HepG2 (cell line): Measurements from ENCODE around the gene DENND2A. TPM values are rescaled to one million over a fixed set of nuclear protein-coding genes. Genes with fewer than 3 reads are reported as not detected.

Source experiments
- CTCF ChIP-seq: sonication (generic); formaldehyde crosslinking; IDR thresholded peaks from 2 replicates; pipeline ENCODE4 v1.5.0; 2020; ENCODE audit warnings: mild to moderate bottlenecking, missing genetic modification reagents, moderate library complexity
- IRF2 ChIP-seq: IDR thresholded peaks from 2 replicates; pipeline ENCODE4 v1.6.1; 2018; ENCODE audit warnings: missing genetic modification reagents, missing compliant biosample characterization
- MEIS2 ChIP-seq: sonication (generic); formaldehyde crosslinking; IDR thresholded peaks from 2 replicates; pipeline ENCODE4 v1.9.0; 2021; ENCODE audit warnings: mild to moderate bottlenecking, missing genetic modification reagents
- MIER3 ChIP-seq: IDR thresholded peaks from 2 replicates; pipeline ENCODE4 v1.6.1; 2016; ENCODE audit warnings: missing compliant biosample characterization, borderline replicate concordance
- MTA3 ChIP-seq: sonication (generic); formaldehyde crosslinking; IDR thresholded peaks from 2 replicates; pipeline ENCODE4 v1.4.0; 2020; ENCODE audit warnings: missing genetic modification reagents
- NFE2L2 ChIP-seq: fragments of 150-350 bp; IDR thresholded peaks from 2 replicates; pipeline ENCODE4 v1.6.1; 2014; ENCODE audit warnings: low read length
- NR1H2 ChIP-seq: sonication (generic); formaldehyde crosslinking; IDR thresholded peaks from 2 replicates; pipeline ENCODE4 v1.8.1; 2022; ENCODE audit warnings: low read depth, missing genetic modification reagents, borderline replicate concordance
- NR2C2 ChIP-seq: sonication (generic); formaldehyde crosslinking; IDR thresholded peaks from 2 replicates; pipeline ENCODE4 v1.4.0; 2020; ENCODE audit warnings: missing genetic modification reagents, mild to moderate bottlenecking, moderate library complexity, borderline replicate concordance
- PHF20 ChIP-seq: sonication (generic); formaldehyde crosslinking; IDR thresholded peaks from 2 replicates; pipeline ENCODE4 v1.5.0; 2020; ENCODE audit warnings: mild to moderate bottlenecking, missing genetic modification reagents
- RAD21 ChIP-seq: fragments of 450-650 bp; formaldehyde crosslinking; IDR thresholded peaks from 2 replicates; pipeline ENCODE4 v1.5.0; 2020; ENCODE audit warnings: mild to moderate bottlenecking
- RNF2 ChIP-seq: fragments of 450-650 bp; conservative IDR thresholded peaks from 2 replicates; pipeline ENCODE4 v1.6.1; 2016; ENCODE audit warnings: low read depth
- TEAD3 ChIP-seq: optimal IDR thresholded peaks from 2 replicates; pipeline ENCODE3; 2016; ENCODE audit warnings: borderline replicate concordance
- ZBTB40 ChIP-seq, 2 experiments: fragments of 450-650 bp in 1 of 2; sonication (generic) in 1 of 2; formaldehyde crosslinking in 1 of 2; IDR thresholded peaks; 2 replicates each; pipeline versions ENCODE4 v1.6.1 to v1.8.0; 2016 to 2022; ENCODE audit warnings: antibody characterized with exemption in 1 of 2, mild to moderate bottlenecking in 1 of 2, missing genetic modification reagents in 1 of 2
- ZNF331 ChIP-seq: sonication (generic); formaldehyde crosslinking; IDR thresholded peaks from 2 replicates; pipeline ENCODE4 v1.4.0; 2020; ENCODE audit warnings: missing genetic modification reagents
- ZNF552 ChIP-seq: sonication (generic); formaldehyde crosslinking; IDR thresholded peaks from 2 replicates; pipeline ENCODE4 v1.9.0; 2022; ENCODE audit warnings: missing genetic modification reagents, mild to moderate bottlenecking, borderline replicate concordance
- ZNF567 ChIP-seq: sonication (generic); formaldehyde crosslinking; IDR thresholded peaks from 2 replicates; pipeline ENCODE4 v1.8.1; 2023; ENCODE audit warnings: mild to moderate bottlenecking, missing genetic modification reagents, borderline replicate concordance
- ZNF816 ChIP-seq: sonication (generic); formaldehyde crosslinking; IDR thresholded peaks from 2 replicates; pipeline ENCODE4 v1.8.0; 2022; ENCODE audit warnings: missing genetic modification reagents, mild to moderate bottlenecking, borderline replicate concordance
- polyA plus RNA-seq, 8 experiments: library from polyadenylated mRNA; depleted of rRNA in 3 of 8; stranded (reverse) in 7 of 8; unstranded in 1 of 8; fragments of >200 nt; fragmentation: Illumina TruSeq in 4 of 8; extraction: Trizol in 4 of 8; gene quantifications; 2 replicates each; pipeline versions ENCODE4 v1.2.1 to v1.2.3, GENCODE V29; 2011 to 2016; ENCODE audit warnings: low read depth in 4 of 8, missing spikeins in 1 of 8, mixed read lengths in 1 of 8; ENCODE audit not compliant: insufficient read depth in 1 of 8
- total RNA-seq, 5 experiments: library from RNA; depleted of rRNA; stranded (reverse); fragments of >200 nt; fragmentation: Illumina TruSeq; extraction: Trizol; gene quantifications; 2 replicates each; pipeline ENCODE4 v1.2.3, GENCODE V29; 2016; ENCODE audit warnings: low read depth in 1 of 5

DENND2A gene
- total and polyA plus RNA-seq, 2 of the 13 experiments (the other 11 are each of a cell fraction or from before 2014, with no cell fraction given), result not detected

- TF ChIP-seq PHF20 (CRISPR knock-in tag) (no peak), RNF2 (no peak), MIER3 (0 out of 2 replicates have a peak, but pooled peaks have one; percentile 22), ZNF552 (CRISPR knock-in tag) (no peak), MTA3 (no peak), ZNF567 (CRISPR knock-in tag) (no peak), ZNF816 (CRISPR knock-in tag) (no peak), NFE2L2 (no peak), NR1H2 (CRISPR knock-in tag) (no peak), CTCF (CRISPR knock-in tag) (peak; percentile 98), ZBTB40 (IDR thresholded peaks at IDR 0.05) (no peak), ZBTB40 (CRISPR knock-in tag; IDR thresholded peaks at IDR 0.05) (no peak), NR2C2 (CRISPR knock-in tag) (no peak), TEAD3 (peak; percentile 33), MEIS2 (CRISPR knock-in tag) (no peak; the same call in 1 of the 2 replicates), ZNF331 (CRISPR knock-in tag) (peak; percentile 64; the same call in 1 of the 2 replicates), IRF2 (peak; percentile 31; the same call in 1 of the 2 replicates), RAD21 (CRISPR knock-in tag) (peak; percentile 93)
These were observed 122.9 kb downstream of the DENND2A start (continued) for GRCh38 chr7:140517546-140518369.
